HG03066 (cell line): ENCODE results near the gene KCNH1.

Experiments
- ATAC-seq: cut with Tn5 transposase; IDR thresholded peaks from one replicate; pipeline ENCODE4 v1.9.1; 2021; ENCODE audit warnings: low read depth; ENCODE audit not compliant: unreplicated experiment

The KCNH1 gene

DNA sequence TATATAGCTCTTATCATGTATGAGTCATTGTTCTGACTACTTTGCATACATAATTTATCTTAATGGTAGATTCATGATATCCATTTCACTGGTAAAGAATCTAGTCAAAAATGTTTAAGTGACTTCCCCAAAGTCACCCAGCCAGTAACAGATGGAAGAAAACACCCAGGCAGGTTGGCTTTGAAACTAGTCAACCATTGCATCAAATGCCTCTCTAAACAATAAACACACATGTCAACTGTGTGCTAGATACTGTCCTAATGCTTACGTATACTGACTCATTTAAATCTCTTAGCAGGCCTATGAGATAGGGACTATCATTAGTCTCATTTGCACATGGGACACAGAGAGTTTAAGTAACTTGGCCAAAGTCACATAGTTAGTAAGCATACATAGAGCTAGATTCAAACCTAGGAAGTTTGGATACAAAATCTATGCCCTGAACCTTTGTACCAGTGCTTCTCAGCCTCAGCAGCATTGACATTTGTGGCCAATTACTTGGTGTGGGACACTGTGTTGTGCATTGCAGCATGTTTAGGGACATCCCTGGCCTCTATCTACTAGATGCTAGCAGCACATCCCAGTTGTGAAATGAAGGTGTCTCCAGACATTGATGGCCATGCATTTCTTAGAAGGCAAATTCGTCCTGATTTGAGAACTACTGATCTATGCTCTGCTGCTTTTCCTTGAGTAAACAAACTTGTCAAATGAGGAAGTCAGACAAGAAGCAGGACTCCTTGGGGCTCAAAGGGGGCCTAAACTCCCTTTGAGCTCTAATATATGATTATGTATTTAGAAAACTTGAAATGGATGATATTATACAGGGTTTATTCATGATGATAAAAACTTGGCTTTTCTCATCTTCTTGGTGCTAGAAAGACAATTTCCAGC lies 316.3 kb downstream of the KCNH1 start:
- no peak for ATAC-seq

DNA sequence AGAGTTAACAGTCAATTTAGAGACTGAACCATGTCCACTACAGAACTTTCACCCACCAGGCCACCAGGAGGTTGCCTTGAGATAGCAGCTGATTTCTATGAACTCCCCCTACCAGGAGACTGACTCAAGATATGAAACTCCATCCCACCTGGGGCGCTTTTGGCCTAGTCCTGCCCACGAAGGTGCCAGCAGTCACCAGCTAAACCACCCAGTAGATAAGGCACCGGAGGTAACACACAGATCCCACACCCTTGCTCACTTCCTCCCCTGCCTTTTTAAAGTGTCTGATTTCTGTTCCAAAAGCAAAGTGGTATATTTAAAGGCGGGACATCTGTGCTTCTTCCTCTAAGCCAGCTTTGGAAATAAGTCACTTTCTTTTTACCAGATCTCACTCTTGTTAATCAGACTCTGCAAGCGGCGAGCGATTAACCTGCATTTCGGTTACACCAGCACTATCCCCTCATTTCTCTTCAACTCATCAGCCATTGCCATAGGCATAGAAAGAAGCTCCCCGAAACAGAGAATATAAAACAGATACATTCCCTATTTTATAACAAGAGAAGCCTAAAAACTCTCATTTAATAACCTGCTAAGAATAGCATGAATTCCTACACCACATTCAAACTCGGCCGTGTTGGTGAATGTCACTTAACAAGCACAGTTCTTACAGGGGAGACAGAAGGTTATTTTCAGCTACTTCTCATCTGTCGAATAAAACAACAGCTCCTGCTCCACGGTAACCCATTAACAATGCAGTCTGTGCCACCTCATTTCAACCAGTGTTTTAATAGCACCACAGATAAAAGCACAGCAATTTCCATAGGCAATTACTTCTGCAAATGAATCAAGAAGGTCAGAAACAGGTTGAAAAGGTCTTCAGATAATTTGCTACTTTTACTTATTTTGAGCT lies 318.1 kb downstream of the KCNH1 start:
- ATAC-seq, result no peak

DNA sequence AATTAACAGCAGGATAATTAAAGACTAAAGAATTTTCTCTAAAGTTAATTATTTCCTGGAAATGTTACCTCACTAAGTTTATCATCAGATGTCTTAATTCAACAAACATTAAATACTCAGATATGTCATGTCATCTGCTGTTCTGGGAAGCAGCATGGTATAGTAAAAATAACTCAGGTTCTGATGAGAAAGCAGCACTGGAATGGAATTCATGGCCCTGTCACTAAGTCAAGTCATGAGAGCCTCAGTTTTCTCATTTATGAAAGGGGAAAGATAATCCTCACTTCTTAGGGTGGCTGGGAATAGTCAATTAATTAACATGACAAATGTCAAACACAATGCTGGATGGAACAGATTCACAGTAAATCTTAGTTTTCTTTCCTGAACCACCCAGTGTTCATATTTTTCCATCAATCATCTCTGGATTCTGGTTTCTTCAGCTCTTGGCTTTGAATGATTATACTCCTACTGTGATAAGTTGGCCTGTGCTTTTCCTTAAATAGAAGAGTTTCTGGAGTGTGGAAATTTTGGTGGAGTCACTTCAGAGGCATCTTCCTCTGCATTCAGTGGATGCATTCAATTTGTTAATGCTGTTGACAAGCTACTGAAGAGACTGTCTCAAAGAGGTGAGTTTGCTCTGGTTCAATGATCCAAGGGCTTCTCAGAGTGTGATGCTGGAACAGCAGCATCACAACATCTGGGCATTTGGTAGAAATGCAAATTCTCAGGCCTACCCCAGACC lies 319.4 kb downstream of the KCNH1 start:
- ATAC-seq, result no peak

DNA sequence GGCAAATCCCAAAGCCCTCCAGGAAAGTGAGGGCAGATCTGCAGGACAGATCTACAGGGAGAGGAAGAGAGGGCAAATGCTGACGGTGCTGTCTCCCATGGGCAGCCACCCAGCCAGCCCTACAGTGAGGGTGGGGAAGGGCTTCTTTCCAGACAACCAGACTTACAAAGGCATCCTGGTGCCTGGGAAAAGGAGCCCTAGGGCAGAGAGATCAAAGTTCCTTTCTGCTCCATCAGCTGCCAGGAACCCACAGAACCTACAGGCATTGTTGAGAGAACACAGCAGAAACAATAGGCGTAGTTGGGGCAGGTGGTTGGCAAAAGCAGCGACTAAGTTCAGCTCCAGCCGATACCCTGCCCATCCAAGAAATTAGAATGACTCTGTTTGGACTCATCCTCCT lies 332.4 kb downstream of the KCNH1 start:
- ATAC-seq, result no peak

DNA sequence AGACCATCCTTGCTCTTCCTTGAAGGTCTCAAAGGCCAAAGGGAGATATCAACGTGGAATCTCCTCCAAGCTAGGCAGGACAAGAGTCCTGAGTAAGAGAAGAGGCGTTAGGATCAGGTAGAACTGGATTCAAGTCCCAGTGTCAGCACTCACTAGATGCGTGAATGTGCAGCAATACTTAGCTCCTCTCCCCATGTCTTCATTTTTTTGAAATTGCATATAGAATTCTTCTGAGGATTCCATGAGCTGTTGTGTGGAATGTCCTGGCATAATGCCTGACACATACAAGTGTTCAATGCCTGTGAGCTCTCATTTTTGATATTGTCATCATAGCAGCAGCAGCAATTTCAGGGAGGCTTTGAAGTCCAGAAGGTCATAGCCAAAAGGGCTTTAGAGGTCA lies 333.2 kb downstream of the KCNH1 start:
- no peak for ATAC-seq

DNA sequence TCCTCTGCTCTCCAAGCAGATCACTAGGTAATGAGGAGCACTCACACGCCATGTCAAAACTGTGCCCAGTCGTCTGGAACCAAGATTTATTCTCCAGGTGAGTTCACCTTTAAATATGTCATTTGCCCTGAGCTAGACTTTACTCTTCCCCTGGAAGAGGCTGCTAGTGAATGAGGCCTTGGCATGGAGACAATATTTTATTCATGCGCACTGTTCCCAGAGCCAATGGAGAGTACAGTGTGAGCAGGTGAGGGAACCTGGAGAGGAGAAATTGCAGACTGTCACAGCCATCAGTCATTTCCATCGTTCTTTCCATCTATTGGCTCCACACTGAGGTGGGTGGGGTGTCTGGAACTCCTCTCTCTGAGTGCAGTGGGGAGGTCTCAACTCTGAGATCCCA lies 333.6 kb downstream of the KCNH1 start:
- ATAC-seq, result no peak

DNA sequence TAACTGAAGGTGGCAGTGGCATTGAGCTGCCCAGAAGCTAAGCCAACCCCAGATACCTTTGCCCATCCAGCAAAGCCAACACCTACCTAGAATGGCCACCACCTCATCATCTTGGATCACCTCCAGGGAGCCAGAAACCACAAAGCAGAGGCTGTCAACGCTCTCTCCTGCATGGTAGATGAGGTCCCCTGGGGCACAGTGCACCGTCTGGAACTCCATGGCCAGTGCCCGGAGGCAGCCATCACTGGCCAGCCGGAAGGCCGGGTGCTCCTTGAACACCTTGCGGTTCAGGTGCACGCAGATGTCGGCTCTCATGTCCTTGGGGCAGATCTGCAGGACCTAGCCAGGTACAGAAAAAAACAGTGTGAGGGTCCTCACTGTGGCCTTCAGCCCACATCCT lies 336.5 kb downstream of the KCNH1 start:
- no peak for ATAC-seq

DNA sequence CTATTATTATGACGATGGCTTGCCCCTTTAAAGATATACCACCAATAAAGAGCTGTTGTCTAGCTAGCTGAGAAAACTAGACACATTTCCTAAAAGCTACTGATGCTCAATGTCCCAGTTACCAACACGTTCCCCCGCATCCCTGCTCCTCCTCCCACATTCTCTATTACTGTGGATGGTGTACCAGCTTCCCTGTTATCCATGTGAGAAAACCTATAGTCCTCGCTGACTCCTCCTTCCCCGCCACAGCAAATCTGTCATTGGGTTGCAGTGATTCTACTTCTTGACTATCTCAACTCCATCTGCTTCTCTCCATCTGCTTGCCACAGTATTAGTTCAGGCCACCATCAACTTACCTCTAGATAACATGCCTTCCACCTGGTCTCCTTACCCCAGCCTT lies 337.5 kb downstream of the KCNH1 start:
- no peak for ATAC-seq

DNA sequence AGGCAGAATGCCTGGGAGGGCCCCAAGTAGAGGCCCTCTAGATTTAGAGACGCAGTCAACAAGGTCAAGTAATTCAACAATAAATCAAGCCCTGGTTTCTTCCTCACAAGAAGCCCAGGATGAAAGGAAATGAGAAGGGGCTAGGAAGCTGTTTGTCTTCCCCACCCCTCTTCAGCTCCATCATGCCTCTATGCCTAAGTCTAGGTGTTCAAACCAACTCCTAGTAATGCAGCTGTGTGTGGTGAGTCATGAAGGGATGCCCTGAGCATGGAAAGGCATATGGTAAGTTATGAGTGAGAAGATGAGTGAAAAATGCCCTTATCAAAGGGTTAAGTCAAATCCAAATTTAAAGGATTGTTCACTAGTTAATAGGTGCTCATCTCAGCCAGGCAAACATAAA lies 339.5 kb downstream of the KCNH1 start:
- no peak for ATAC-seq

DNA sequence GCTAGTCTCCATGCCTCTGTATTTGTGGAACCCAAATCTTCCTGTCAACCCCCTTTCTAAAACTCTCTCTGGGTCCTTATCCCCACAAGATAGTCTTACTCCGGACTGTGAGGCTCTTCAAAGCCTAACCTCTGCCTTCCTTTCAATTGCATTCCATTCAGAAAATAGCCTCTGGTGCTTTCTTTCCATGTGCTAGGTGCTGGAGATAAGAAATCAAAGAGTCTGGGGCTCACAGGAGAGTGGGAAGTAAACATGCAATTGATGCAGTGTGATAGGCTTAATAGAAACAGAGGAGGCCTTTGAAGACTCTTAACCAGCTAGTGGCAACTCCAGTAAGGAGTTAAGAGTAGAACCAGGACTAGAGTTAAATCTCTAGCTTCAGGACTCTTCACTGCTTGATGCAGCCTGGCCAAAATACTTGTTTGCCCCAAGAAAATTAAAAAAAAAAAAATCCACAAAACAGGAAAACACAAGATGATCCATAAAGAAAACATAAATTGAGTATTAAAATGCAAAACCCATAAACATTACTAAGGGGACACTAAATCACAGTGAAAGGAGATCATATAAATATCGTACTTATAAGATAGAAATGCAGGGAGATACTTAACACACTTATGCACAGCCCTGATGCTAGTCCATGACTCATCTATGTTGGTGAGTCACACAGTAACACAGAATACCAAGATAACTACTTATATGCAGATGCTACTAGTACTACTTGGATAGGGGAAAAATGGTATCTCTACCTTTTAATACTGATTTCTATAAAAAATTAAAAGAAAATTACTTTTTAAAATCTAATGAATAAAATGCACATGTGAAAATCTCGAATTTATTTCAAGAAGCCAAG lies 341.5 kb downstream of the KCNH1 start:
- no peak for ATAC-seq

DNA sequence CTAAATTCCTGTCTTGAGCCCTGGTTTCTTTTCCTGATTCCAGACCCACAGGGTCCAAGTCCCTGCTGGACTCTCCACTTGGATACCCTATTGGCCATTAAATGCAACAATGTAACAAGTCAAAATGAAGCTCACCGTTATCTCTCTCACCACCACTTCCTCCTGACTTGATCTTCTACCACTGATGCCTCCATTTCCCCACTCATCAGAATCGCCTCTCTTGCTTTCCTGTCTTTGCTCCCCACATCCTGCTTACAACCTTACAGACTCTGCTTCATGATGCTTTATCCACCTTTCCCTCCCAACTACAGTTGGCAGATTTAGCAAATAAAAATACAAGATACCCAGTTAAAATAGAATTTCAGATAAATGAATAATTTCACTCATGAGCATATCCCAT lies 343.8 kb downstream of the KCNH1 start:
- no peak for ATAC-seq

DNA sequence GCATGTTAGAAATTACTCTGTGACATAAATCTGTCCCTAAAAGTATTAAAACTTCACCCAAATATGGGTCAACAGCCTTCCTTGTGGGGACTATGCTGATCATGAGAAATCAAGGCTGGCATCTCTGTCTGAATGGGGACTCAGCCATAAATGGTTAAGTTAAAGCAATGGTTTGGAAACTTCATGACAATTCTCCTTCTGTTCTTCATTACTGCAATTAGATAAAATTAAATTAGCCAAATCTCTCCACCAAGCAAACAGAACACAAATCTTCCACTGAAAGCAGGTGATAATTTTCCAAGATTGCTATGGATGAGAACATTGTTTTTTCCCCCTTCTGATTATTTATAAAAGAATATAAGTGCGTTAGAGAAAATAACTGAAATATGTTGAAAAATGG lies 346.1 kb downstream of the KCNH1 start:
- no peak for ATAC-seq

DNA sequence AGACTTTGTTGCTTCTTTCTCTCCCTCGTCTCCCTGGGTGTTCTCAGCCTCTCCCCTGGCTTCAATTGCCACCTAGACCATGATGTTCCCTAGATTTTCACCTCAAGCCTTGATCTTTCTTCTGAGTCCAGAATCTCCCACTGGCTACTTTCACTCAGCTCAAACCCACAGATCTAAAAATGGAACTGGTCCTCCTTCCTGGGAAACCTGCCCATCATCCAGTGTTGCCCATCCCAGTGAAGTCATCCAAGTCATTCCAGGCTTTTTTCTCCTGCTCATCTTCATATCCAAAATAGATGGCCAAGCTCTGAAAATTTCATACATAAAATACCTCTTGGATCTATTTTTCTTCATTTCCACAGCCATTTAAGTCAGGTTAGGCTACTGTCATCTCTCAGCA lies 347.4 kb downstream of the KCNH1 start:
- no peak for ATAC-seq

DNA sequence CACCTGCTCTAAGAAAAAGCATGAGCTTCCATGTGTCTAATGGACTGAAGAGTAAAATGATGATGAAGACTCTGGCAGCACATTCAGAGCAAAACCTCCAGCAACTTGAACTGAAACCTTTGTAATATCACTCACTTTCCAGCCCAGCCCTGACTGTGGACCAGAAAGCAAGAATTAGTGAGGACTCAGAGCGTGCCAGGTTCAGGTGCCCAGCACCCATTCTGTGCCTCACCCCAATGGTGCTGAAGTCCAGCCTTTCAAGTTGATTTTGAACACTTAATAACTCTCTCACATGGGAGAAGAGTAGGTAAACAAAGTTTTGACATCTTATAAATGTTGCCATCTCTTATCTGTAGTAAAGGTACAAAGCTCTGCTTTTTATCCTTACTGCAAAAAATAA lies 350.0 kb downstream of the KCNH1 start:
- no peak for ATAC-seq

DNA sequence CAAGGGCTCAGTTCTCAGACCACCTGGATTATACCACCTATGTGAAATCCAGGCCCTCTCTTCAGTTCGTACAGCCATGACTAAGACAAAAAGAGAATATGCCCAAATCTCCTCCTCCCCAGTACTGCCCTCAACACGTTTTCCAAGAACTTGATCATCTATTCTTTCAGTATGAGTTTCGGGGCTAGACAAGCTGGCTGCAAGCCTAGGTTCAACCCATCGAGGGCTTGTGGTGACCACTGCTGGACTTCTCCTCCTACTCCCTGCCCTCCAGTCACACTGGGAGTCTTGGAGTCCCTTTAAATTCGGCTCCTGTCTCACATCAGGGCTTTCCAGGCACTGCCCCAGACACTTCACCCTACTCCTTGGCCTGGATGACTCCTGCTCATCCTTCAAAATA lies 352.3 kb downstream of the KCNH1 start:
- no peak for ATAC-seq

DNA sequence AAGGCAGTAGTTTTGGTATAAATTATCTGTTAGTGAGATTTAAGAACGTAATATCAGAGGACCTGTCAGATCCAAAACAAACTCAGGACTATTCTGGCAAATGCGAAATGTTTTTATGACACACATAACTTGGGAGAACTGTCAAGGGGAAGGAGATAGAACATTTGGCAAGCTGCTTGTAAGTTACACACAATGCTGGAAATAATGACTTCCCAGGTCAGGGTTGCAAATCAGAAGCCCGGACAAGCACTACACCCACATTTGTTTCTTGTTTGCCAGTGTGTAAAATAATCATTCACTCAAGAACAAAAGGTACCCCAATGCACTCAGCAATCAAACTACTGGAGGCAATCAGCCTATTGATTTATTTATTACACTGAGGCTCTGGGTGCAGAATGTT lies 354.7 kb downstream of the KCNH1 start:
- no peak for ATAC-seq

DNA sequence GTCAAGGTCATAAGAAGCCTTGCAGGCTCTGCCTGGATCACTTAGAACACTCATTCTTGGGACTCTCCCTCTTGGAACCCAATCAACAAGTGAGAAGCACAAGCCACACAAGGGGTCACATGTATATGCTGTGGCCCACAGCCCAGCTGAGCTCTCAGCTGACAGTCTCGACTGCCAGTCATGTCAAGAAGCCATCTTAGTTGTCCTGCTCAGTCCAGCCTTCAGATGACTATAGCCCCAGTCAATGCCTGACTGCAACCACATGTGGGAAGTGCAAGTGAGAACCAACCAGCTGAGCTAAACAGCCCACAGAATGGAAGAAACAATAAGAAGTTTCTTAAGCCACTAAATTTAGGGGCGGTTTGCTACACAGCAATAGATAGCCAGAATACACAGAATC lies 356.0 kb downstream of the KCNH1 start:
- no peak for ATAC-seq

DNA sequence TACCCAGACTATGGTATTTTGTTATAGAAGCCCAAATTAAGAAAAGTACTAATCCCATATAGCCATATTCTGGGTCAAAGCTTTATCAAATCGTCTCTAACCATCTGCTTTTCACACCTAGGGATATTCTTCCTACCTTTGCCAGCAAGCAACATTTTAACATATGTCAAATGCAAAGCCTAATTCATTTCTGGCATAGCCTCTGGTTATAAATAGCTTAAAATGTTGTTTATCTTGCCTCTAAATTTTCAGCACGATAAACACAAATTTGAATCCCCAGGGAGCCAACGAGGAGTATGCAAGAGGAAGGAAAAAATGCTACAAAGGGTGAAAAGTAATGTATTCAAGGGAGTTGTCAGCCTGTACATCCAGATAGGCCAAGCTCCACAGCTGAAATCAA lies 357.2 kb downstream of the KCNH1 start:
- ATAC-seq, result no peak

DNA sequence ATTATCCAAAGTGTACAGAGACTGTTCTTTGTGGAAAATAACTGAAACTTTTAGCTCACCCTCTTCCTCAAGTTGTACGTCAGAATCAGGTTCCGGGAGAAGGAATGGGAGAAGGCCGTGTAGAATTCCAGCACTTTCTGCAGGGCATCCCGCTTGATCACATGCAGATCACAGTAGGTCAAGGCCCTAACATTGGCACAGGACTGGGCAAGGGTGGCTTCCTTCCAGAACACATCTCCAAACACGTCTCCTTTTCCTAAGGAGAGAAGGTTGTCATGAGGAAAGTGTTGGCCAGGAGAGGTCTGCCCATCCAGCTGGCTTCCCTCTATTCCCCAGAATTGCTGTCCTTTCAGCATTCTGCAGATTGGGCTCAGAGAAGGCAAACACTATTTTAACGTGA lies 358.7 kb downstream of the KCNH1 start:
- no peak for ATAC-seq

DNA sequence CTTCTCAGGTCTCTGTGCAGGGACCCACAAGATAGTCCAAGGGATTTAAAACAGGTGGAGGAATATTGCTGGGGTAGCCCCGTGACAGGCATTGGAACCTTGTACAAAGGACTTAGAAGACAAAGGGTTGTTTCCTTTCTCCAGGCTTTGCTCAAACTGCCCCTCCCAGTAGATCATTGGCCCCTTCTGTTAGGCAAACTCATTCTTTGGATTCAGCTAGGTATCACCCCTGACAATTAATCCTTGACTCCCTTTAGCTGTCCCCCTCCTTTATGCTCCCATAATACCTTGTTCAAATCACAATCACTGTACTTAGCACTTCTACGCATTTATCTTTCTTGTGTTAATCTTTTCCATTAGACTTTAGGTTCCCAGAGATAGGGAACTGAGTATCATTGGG lies 360.5 kb downstream of the KCNH1 start:
- no peak for ATAC-seq
